GM12801 (cell line): ENCODE measurements around the gene PRR14L.

Experiments
- CTCF ChIP-seq: IDR thresholded peaks from one replicate; pipeline ENCODE4 v1.5.1; 2011; ENCODE audit warnings: control low read depth; ENCODE audit not compliant: insufficient read length; ENCODE audit errors: extremely low read depth

The PRR14L gene

GRCh38 chr22:31748490-31748889, 1.4 kb downstream of the PRR14L start:
- no peak for TF ChIP-seq CTCF

GRCh38 chr22:31747441-31747840, 2.5 kb downstream of the PRR14L start:
- TF ChIP-seq CTCF: no peak

- no peak for TF ChIP-seq CTCF
Observed at GRCh38 chr22:31743871-31744270, 6.1 kb downstream of the PRR14L start.

- no peak for TF ChIP-seq CTCF
Observed at GRCh38 chr22:31742682-31743081, 7.2 kb downstream of the PRR14L start.

- no peak for TF ChIP-seq CTCF
Observed at GRCh38 chr22:31742115-31742514, 7.8 kb downstream of the PRR14L start.

- no peak for TF ChIP-seq CTCF
Observed at GRCh38 chr22:31739795-31740201, 10.1 kb downstream of the PRR14L start.

GRCh38 chr22:31738566-31738965, 11.4 kb downstream of the PRR14L start:
- no peak for TF ChIP-seq CTCF

GRCh38 chr22:31737932-31738331, 12.0 kb downstream of the PRR14L start:
- no peak for TF ChIP-seq CTCF
